HG02885 (cell line): ENCODE measurements around the gene CD160.

Source experiments
- ATAC-seq: cut with Tn5 transposase; IDR thresholded peaks from one replicate; pipeline ENCODE4 v1.9.1; 2021; ENCODE audit warnings: mild to moderate bottlenecking; ENCODE audit not compliant: unreplicated experiment, poor library complexity

Gene CD160

GRCh38 chr1:145788580-145788979, 69.3 kb downstream of the CD160 start:
- ATAC-seq = no peak
